ENCODE results near the gene PIEZO2. TPM values are rescaled to one million over a fixed set of nuclear protein-coding genes. Genes with fewer than 3 reads are reported as not detected.

PIEZO2 gene
- polyA plus RNA-seq, 1 donor (not counting 4 experiments of a cell fraction or from before 2014, with no cell fraction given), result not detected

DNA sequence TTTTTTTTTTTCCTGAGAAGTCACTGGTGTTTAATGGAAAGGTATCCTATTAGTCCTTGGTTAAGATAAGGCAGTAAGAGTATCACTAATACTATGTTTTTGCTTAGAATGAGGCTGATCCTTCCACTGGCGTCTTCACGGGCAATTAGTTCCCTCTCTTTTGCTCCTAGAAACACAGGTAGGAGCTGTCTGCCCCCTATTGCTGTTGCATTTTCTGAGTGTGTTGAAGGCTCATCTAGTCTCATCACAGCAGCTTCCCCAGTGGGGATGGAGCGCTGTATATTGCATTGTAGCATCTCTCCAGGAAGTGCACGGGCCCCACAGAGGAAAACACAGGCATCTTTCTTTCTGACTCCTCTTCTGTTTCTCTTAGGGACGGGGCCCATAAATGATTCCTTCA lies 478.5 kb downstream of the PIEZO2 start:
- Histone ChIP-seq H3K27me3 (ENCODE audit: control insufficient read depth, extremely low read depth, insufficient read depth, low read length) (peaks cover 6% of the 10 kb centered on the region), H3K4me3 (ENCODE audit: control insufficient read depth in 2 of 3, extremely low read depth in 1 of 3, insufficient read depth in 2 of 3, low read depth in 1 of 3, low read length in 3 of 3) (no peak overlapping the region), H3K4me1 (ENCODE audit: control insufficient read depth, extremely low read depth, insufficient read depth, low read length) (no peaks in the 10 kb centered on the region), H3K4me2 (ENCODE audit: control insufficient read depth, extremely low read depth, insufficient read depth, low read depth, low read length) (no peak overlapping the region), H3K79me2 (ENCODE audit: control insufficient read depth, insufficient read depth, low read length) (no peaks in the 10 kb centered on the region), H2AFZ (ENCODE audit: control insufficient read depth, low read length) (no peak overlapping the region), H3K27ac (ENCODE audit: control insufficient read depth, insufficient read depth, low read length) (no peak overlapping the region), H3K9ac (ENCODE audit: control insufficient read depth, extremely low read depth, insufficient read depth, low read length) (no peak overlapping the region), H3K9me1 (ENCODE audit: control insufficient read depth, extremely low read depth, insufficient read depth, low read length) (no peaks in the 10 kb centered on the region), H4K20me1 (ENCODE audit: control insufficient read depth, extremely low read depth, insufficient read depth, low read length) (no peaks in the 10 kb centered on the region), H3K9me3 (ENCODE audit: control insufficient read depth, low read depth, low read length) (no peaks in the 10 kb centered on the region), H3K36me3 (ENCODE audit: control insufficient read depth in 2 of 2, extremely low read depth in 1 of 2, insufficient read depth in 2 of 2, low read length in 2 of 2) (no peaks in the 10 kb centered on the region)
- TF ChIP-seq CTCF (optimal IDR thresholded peaks at IDR 0.05 in 1 of 3, IDR thresholded peaks at IDR 0.05 in 1 of 3, conservative IDR thresholded peaks at IDR 0.05 in 1 of 3; ENCODE audit: extremely low read depth in 1 of 3, insufficient read depth in 2 of 3, low read length in 3 of 3) (no peak), EZH2 (IDR thresholded peaks at IDR 0.05; ENCODE audit: low read length) (no peak)
- no peak for DNase-seq (ENCODE audit: low read depth, low spot score)
- FAIRE-seq, result no peak
- dilution Hi-C loops (cut with MboI; ENCODE audit: extremely low pct_ligation_motif_present, low sequenced_read_pairs), result no loop called here

- FAIRE-seq (no peak), DNase-seq (ENCODE audit: low read depth, low spot score) (no peak)
- no peak overlapping the region for H3K9ac ChIP-seq (ENCODE audit: control insufficient read depth, extremely low read depth, insufficient read depth, low read length)
- no peaks in the 10 kb centered on the region for H3K79me2 ChIP-seq (ENCODE audit: control insufficient read depth, insufficient read depth, low read length)
- peaks cover 6% of the 10 kb centered on the region for H3K27me3 ChIP-seq (ENCODE audit: control insufficient read depth, extremely low read depth, insufficient read depth, low read length)
- TF ChIP-seq CTCF (optimal IDR thresholded peaks at IDR 0.05 in 1 of 3, IDR thresholded peaks at IDR 0.05 in 1 of 3, conservative IDR thresholded peaks at IDR 0.05 in 1 of 3; ENCODE audit: extremely low read depth in 1 of 3, insufficient read depth in 2 of 3, low read length in 3 of 3) (no peak), EZH2 (IDR thresholded peaks at IDR 0.05; ENCODE audit: low read length) (no peak)
- H3K4me3 ChIP-seq (ENCODE audit: control insufficient read depth in 2 of 3, extremely low read depth in 1 of 3, insufficient read depth in 2 of 3, low read depth in 1 of 3, low read length in 3 of 3), result no peak overlapping the region
- H4K20me1 ChIP-seq (ENCODE audit: control insufficient read depth, extremely low read depth, insufficient read depth, low read length), result no peaks in the 10 kb centered on the region
- H2AFZ ChIP-seq (ENCODE audit: control insufficient read depth, low read length), result no peak overlapping the region
- no peak overlapping the region for H3K27ac ChIP-seq (ENCODE audit: control insufficient read depth, insufficient read depth, low read length)
- H3K36me3 ChIP-seq (ENCODE audit: control insufficient read depth in 2 of 2, extremely low read depth in 1 of 2, insufficient read depth in 2 of 2, low read length in 2 of 2), result no peaks in the 10 kb centered on the region
- H3K9me1 ChIP-seq (ENCODE audit: control insufficient read depth, extremely low read depth, insufficient read depth, low read length), result no peaks in the 10 kb centered on the region
- no peaks in the 10 kb centered on the region for H3K4me1 ChIP-seq (ENCODE audit: control insufficient read depth, extremely low read depth, insufficient read depth, low read length)
- no peaks in the 10 kb centered on the region for H3K9me3 ChIP-seq (ENCODE audit: control insufficient read depth, low read depth, low read length)
- dilution Hi-C loops (cut with MboI; ENCODE audit: extremely low pct_ligation_motif_present, low sequenced_read_pairs), result no loop called here
- no peak overlapping the region for H3K4me2 ChIP-seq (ENCODE audit: control insufficient read depth, extremely low read depth, insufficient read depth, low read depth, low read length)
Observed at GRCh38 chr18:10669441-10670100, 479.8 kb downstream of the PIEZO2 start.

All from keratinocyte (primary cell).